HG03025 (cell line): Measurements from ENCODE around the gene HLA-DRB1.
"Not testable (repeated sequence)": the region's sequence is repeated elsewhere in the genome, so short reads cannot be mapped to it uniquely, and the experiment has no call there.

Experiments
- ATAC-seq: cut with Tn5 transposase; IDR thresholded peaks from one replicate; pipeline ENCODE4 v1.9.1; 2021; ENCODE audit warnings: mild to moderate bottlenecking, moderate library complexity; ENCODE audit not compliant: unreplicated experiment, low FRiP score

HLA-DRB1 gene

DNA sequence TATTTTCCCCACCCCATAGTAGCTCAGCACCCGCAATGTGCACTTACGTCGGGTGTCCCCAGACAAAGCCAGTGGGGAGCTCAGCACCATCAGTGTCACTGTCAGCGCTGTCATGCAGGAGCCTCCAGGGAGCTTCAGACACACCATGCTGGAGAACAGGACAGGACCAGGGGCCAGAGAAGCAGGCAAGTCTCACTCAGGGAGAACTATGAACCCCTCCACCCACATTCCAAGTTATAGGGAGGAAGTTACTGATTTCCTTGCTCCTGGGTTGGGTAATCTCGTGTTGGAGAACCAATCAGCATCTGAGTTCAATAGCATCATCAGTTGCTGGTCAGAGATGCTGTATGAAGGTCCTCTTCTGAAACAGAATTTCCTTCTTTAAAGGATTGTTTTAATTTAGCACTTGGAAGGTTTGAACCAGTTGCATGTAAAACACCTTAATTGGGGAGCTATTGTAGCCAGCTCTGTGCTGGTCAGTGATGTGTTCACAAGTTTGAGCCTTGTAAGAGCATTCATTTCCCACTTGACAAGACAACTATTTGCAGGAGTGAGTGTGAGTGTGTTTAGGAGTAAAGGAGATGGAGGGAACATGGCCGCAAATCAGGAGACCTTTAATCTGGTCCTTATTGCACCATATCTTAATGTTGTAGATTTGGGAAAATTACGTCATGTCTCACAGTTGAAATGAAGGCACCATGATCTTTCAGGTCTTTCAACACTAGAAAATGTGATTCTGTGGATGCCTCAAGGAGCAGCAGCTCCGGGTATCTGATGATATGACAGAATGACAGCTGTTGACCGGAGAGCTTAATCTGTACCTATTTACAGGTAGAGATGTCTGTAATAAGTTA lies at the start of gene HLA-DRB1:
HLA-DRB1 (minus strand) TSS at position 253 of the 854 bp plus-strand sequence; CDS start at position 147, 106 bp downstream.
- ATAC-seq: peak; percentile 94

DNA sequence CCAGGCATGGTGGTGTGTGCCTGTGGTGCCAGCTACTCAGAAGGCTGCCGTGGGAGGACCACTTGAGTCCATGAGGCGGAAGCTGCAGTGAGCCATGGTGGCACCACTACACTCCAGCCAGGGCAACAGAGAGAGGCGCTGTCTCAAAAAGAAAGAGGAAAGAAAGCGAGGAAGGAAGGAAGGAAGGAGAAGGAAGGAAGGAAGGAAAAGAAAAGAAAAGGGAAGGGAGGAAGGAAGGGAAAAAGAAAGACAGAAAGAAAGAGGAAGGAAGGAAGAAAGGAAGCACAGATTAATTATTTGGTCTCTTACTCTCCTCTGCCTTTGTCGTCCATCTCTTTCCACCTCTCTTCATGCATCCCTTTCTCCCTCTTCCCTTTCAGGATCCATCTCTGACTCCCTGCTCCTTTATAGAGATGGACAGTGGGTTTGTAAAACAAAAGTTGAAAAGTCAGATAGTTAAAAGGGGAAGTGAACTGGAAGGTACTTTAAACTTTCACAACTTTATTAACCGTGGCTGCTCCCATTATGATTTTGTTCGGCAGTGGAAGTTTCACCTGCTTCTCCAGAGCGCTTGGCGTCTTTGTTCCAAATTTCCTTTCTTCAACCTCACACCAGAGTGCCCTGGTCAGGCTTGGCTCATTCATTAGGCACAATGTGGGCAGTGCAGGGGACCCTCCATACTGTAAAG lies 49.0 kb upstream of the HLA-DRB1 start:
- ATAC-seq: no peak

GRCh38 chr6:32637883-32638282 lies 48.2 kb upstream of the HLA-DRB1 start:
- no peak for ATAC-seq

DNA sequence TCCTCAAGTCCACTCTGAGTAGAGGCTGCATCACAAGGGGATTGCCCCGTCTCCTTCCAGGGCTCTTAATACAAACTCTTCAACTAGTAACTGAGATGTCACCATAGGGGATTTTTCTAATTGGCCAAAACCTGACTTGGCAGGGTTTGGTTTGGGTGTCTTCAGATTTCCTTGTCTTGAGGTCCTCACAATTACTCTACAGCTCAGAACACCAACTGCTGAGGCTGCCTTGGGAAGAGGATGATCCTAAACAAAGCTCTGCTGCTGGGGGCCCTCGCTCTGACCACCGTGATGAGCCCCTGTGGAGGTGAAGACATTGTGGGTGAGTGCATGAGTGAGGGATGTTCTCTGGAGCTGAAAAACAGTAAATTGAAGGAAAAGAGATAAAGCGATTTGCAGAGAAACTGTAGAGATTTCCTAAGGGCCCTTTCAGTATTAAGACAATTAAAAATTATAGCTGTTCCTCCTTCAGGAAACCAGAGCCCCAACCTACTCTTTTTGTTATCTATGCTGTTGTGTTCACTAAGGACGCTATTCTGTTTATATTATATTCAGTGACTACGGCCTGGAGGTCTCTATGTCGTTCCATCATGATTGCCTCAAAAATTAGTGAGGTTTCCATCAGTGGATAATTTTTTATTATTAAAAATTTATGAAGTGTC lies 47.7 kb upstream of the HLA-DRB1 start, which contains the start of gene HLA-DQA1:
HLA-DQA1 (plus strand) TSS at position 188 of the 662 bp plus-strand sequence; CDS start at position 241, 53 bp downstream.
- ATAC-seq: peak; percentile 63

DNA sequence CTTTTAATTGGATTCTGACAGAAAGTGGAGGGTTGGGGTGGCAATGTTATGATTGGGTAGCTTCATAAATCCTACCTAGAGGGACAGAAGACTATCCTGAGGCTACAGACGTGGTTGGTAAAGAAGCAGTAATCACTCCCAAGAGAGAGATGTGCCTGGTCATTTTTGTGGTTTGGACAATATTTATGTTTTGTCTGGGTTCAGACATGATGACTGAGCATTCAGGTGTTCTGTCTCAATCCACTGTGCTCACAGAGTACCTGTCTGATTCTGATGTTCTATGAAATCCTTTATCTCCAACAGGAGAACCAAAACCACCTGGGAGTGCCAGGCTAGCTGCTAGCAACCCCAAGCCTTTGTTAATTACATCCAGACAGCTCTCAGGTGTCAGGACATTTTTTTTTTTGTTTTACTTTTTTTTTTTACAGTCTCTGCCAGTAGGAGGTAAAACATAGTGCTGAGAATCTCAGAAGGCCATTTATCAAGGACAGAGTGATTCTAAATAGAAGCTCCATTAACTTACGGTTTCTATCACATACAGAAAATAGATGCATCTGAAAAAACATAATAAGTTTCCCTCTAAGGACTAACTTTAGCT lies 46.0 kb upstream of the HLA-DRB1 start:
- ATAC-seq: no peak

DNA sequence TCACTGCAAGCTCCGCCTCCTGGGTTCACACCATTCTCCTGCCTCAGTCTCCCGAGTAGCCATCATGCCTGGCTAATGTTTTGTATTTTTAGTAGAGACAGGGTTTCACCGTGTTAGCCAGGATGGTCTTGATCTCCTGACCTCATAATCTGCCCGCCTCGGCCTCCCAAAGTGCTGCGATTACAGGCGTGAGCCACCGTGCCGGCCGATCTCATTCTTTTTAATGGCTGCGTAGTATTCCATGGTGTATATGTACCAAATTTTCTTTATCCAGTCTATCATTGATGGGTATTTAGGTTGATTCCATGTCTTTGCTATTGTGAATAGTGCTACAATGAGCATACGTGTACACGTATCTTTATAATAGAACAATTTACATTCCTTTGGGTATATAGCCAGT lies 40.1 kb upstream of the HLA-DRB1 start:
- ATAC-seq: not testable (repeated sequence)

DNA sequence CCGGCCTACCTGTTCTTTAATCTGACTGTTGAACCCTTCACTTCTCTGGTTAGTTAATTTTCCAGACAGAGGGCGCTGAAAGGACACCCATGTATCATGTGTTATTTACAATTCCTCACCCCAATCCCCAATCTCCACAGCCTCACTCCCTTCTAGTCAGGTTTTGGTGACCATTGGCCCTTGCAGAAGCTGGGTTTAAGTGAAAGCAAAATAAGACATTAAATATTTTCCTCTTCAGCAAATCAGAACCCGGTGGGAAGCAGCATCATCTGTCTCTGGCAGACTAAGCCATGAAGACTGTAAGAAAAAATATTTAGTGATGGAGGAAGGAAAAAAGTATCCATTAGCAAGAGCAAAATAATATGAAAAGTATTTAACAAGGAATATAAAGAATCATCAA lies 38.2 kb upstream of the HLA-DRB1 start:
- ATAC-seq: no peak

GRCh38 chr6:32627249-32627648 lies 37.6 kb upstream of the HLA-DRB1 start:
- ATAC-seq: no peak

GRCh38 chr6:32625137-32625536 lies 35.5 kb upstream of the HLA-DRB1 start:
- ATAC-seq: no peak

- ATAC-seq: no peak
Measured at GRCh38 chr6:32624565-32624964, 34.9 kb upstream of the HLA-DRB1 start.

GRCh38 chr6:32623693-32624092 lies 34.0 kb upstream of the HLA-DRB1 start:
- ATAC-seq: no peak

- peak; percentile 65 for ATAC-seq
Measured at GRCh38 chr6:32622545-32623401, 33.1 kb upstream of the HLA-DRB1 start.

DNA sequence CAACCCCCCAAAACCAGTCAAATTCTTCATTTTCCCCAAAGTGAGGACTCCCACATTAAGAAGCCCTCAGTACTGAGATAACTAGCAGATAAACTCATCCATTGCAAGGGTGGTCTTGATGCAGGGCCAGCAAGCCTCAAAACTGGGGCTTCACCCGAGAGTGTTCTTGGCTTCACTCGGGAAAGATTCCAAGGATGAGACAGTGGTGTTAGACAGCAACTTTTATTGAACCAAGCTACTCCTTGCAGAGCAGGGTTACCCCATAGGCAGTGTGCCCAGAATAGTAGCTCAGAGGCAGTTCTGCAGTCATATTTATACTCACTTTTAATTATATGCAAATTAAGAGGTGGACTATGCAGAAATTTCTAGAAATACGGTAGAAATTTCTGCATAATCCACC lies 31.7 kb upstream of the HLA-DRB1 start:
- no peak for ATAC-seq

GRCh38 chr6:32617751-32618150 lies 28.1 kb upstream of the HLA-DRB1 start:
- no peak for ATAC-seq

DNA sequence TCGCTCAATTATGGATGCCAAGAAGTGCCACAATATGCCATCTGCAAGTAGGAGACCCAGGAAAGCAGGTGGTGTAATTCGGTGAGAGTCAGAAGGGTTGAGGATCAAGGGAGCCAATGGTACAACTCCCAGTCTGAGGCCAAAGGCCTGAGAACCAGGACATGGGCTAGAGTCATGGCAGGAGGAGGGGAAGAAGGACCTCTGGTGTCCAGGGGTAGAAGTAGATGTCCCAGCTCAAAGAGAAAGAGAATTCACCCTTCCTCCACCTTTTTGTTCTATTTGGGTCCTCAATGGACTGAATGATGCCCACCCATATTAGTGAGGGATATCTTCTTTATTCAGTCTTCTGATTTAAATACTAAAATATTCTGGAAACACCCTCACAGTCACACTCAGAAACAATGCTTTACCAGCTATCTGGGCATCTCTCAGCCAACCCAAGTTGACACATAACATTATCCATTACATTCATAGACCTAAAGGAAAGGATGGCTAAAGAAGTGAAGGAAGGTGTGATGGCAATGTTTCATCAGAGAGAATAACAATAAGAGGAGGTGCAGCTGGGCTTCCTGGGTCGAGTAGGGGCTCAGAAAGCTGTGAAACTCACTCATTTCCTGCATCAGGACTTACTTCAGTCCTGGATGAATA lies 26.4 kb upstream of the HLA-DRB1 start:
- ATAC-seq: no peak

DNA sequence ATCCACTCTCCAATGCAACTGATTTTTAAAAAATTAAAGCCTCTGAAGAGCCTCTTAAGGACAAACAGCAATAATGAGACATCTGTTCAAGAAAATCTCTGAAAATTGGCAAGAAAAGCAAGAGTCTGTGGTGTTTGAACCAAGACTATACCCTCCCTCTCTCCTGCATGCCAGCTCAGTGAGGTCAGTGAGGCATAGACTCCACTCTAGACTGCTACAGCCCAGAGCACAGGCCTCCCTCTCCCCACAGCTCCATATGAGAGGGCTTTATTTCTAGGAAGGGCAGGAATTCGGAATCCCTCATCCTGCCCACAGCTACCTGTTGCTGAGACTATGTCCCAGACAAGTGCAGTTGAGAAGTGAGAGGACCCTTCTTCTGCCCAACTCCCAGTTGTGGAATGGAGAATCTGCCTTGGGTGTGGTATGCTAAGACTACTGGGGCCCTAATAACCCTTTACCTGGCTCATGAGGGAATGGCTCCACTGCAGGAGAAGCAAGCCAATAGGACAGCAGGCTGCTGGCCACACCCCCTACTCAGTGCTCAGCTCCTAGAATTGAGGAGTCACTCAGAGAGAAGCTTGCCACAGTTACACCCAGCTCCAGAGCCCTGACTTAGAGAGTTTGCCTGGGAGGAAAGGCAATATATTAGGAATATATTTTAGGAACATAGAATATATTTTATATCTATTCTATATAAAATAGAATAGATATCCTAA lies 24.9 kb upstream of the HLA-DRB1 start:
- no peak for ATAC-seq

- no peak for ATAC-seq
Measured at GRCh38 chr6:32613475-32613874, 23.8 kb upstream of the HLA-DRB1 start.

GRCh38 chr6:32610682-32611296 lies 21.1 kb upstream of the HLA-DRB1 start:
- no peak for ATAC-seq
